Liver (tissue), 9 donors: ENCODE results near the gene MAMDC2. TPM values are rescaled to one million over a fixed set of nuclear protein-coding genes. Genes with fewer than 3 reads are reported as not detected.

Experiments
- DNase-seq: peaks from one replicate; pipeline ENCODE4 v3.0.0-alpha.2; 2017; ENCODE audit warnings: low spot score
- H3K27ac ChIP-seq, 2 donors: one replicate each; pipeline ENCODE4 v1.7.0; 2013; ENCODE audit warnings: inconsistent platforms in 2 of 2, low read length in 2 of 2, control low read depth in 1 of 2, low read depth in 1 of 2, mild to moderate bottlenecking in 1 of 2
- H3K27me3 ChIP-seq, 4 donors: one replicate each; pipeline versions ENCODE4 v1.6.1 to v1.7.0; 2013; ENCODE audit warnings: low read length in 3 of 4, inconsistent platforms in 1 of 4, mild to moderate bottlenecking in 1 of 4, moderate library complexity in 1 of 4; ENCODE audit not compliant: control insufficient read depth in 4 of 4, insufficient read depth in 4 of 4
- H3K36me3 ChIP-seq, 4 donors: one replicate each; pipeline versions ENCODE4 v1.6.1 to v1.7.0; 2013; ENCODE audit warnings: low read length in 3 of 4, mild to moderate bottlenecking in 3 of 4, low read depth in 1 of 4, moderate library complexity in 1 of 4; ENCODE audit not compliant: control insufficient read depth in 4 of 4, insufficient read depth in 3 of 4
- H3K4me1 ChIP-seq, 4 donors: one replicate each; pipeline versions ENCODE4 v1.6.1 to v1.7.0; 2013; ENCODE audit warnings: low read length in 3 of 4, mild to moderate bottlenecking in 3 of 4, moderate library complexity in 1 of 4; ENCODE audit not compliant: control insufficient read depth in 4 of 4, insufficient read depth in 4 of 4
- H3K4me3 ChIP-seq, 3 donors: one replicate each; pipeline versions ENCODE4 v1.6.1 to v1.7.0; 2013; ENCODE audit warnings: low read length in 3 of 3, control low read depth in 1 of 3, low read depth in 1 of 3, mild to moderate bottlenecking in 1 of 3
- H3K9ac ChIP-seq, 2 donors: one replicate each; pipeline ENCODE4 v1.7.0; 2013; ENCODE audit warnings: low read length in 2 of 2, mild to moderate bottlenecking in 2 of 2, moderate library complexity in 2 of 2, control low read depth in 1 of 2, low read depth in 1 of 2
- H3K9me3 ChIP-seq, 4 donors: one replicate each; pipeline versions ENCODE4 v1.6.1 to v1.7.0; 2013; ENCODE audit warnings: low read length in 3 of 4; ENCODE audit not compliant: control insufficient read depth in 4 of 4
- ATF3 ChIP-seq: IDR thresholded peaks from 2 replicates; pipeline ENCODE4 v1.6.1; 2016; ENCODE audit warnings: antibody characterized with exemption
- CTCF ChIP-seq: fragments of 150-350 bp; IDR thresholded peaks from 2 replicates; pipeline ENCODE4 v1.5.1; 2017; ENCODE audit warnings: improper control_type of control experiment, low read depth, low read length; ENCODE audit not compliant: missing input control
- EGR1 ChIP-seq, 2 donors: IDR thresholded peaks; 2 replicates each; pipeline ENCODE4 v1.6.1; 2016 to 2018; ENCODE audit warnings: antibody characterized with exemption in 2 of 2, low read depth in 2 of 2
- FOXA1 ChIP-seq: IDR thresholded peaks from 2 replicates; pipeline ENCODE4 v1.6.1; 2016; ENCODE audit warnings: antibody characterized with exemption
- FOXA2 ChIP-seq: IDR thresholded peaks from 2 replicates; pipeline ENCODE4 v1.6.1; 2016; ENCODE audit warnings: antibody characterized with exemption
- GABPA ChIP-seq, 2 donors: IDR thresholded peaks in 1 of 2; conservative IDR thresholded peaks in 1 of 2; 2 replicates each; pipeline ENCODE4 v1.6.1; 2016; ENCODE audit warnings: antibody characterized with exemption in 2 of 2, mild to moderate bottlenecking in 1 of 2, moderate library complexity in 1 of 2
- HNF4A ChIP-seq, 2 donors: conservative IDR thresholded peaks; 2 replicates each; pipeline ENCODE4 v1.6.1; 2016; ENCODE audit warnings: antibody characterized with exemption in 2 of 2, mild to moderate bottlenecking in 2 of 2
- HNF4G ChIP-seq: IDR thresholded peaks from 2 replicates; pipeline ENCODE4 v1.6.1; 2016; ENCODE audit warnings: antibody characterized with exemption
- JUND ChIP-seq, 2 donors: IDR thresholded peaks; 2 replicates each; pipeline ENCODE4 v1.6.1; 2016; ENCODE audit warnings: antibody characterized with exemption in 2 of 2
- MAX ChIP-seq: IDR thresholded peaks from 2 replicates; pipeline ENCODE4 v1.6.1; 2016; ENCODE audit warnings: antibody characterized with exemption
- NR2F2 ChIP-seq: IDR thresholded peaks from 2 replicates; pipeline ENCODE4 v1.6.1; 2016; ENCODE audit warnings: antibody characterized with exemption
- RAD21 ChIP-seq, 2 donors: IDR thresholded peaks; 2 replicates each; pipeline ENCODE4 v1.6.1; 2016; ENCODE audit warnings: antibody characterized with exemption in 2 of 2, mild to moderate bottlenecking in 2 of 2
- REST ChIP-seq: IDR thresholded peaks from 2 replicates; pipeline ENCODE4 v1.6.1; 2016; ENCODE audit warnings: antibody characterized with exemption, mild to moderate bottlenecking
- RXRA ChIP-seq, 2 donors: IDR thresholded peaks; 2 replicates each; pipeline ENCODE4 v1.6.1; 2017 to 2018; ENCODE audit warnings: antibody characterized with exemption in 2 of 2, mild to moderate bottlenecking in 1 of 2
- SP1 ChIP-seq: IDR thresholded peaks from 2 replicates; pipeline ENCODE4 v1.6.1; 2018; ENCODE audit warnings: antibody characterized with exemption, mild to moderate bottlenecking
- YY1 ChIP-seq: IDR thresholded peaks from 2 replicates; pipeline ENCODE4 v1.6.1; 2016; ENCODE audit warnings: antibody characterized with exemption, mild to moderate bottlenecking
- WGBS: extraction: QIAGEN DNeasy Blood & Tissue Kit; methylation state at CpG from one replicate; pipeline ENCODE4 v1.1.7; 2013; 5-methylcytosine and 5-hydroxymethylcytosine counted together
- polyA plus RNA-seq, 2 donors: library from polyadenylated mRNA; stranded (reverse) in 1 of 2; unstranded in 1 of 2; fragments of 200-250 nt in 1 of 2; fragments of >200 nt in 1 of 2; fragmentation: Nextera tagmentation in 1 of 2; extraction: Ambion mirVana in 1 of 2; gene quantifications; one replicate each; pipeline versions ENCODE4 v1.2.1 to v1.2.3, GENCODE V29; 2013 to 2015
- total RNA-seq, 2 donors: library from RNA; depleted of rRNA; stranded (reverse); fragments of >200 nt; gene quantifications; one replicate each; pipeline ENCODE4 v1.2.3, GENCODE V29; 2014
- donor health status: healthy.
- donor health status: healthy.
- donor health status: healthy.
- donor health status: healthy.
- donor health status: healthy.

The MAMDC2 gene
- total and polyA plus RNA-seq, 4 donors: 0.28 to 4.4 (median 1.0) TPM

GRCh38 chr9:70040376-70040903 lies 3.2 kb upstream of the MAMDC2 start:
- Histone ChIP-seq H3K9ac (no peak overlapping the region), H3K4me1 (peaks cover 3 to 13% (median 6%) of the 10 kb centered on the region in 4 donors), H3K27me3 (peaks cover 0 to 2% (median under 1%) of the 10 kb centered on the region in 4 donors), H3K27ac (no peak overlapping the region), H3K36me3 (no peaks in the 10 kb centered on the region), H3K4me3 (no peak overlapping the region), H3K9me3 (peaks cover 0 to 4% (median 1%) of the 10 kb centered on the region in 4 donors)
- WGBS: 66% methylated on average over 3 of the region's 3 CpGs
- DNase-seq: no peak
- no peak for TF ChIP-seq EGR1 (IDR thresholded peaks at IDR 0.05; ENCODE audit: low read depth in 2 of 2)
- no peak for TF ChIP-seq NR2F2
- no peak for TF ChIP-seq YY1
- TF ChIP-seq FOXA1: no peak
- TF ChIP-seq ATF3: no peak

- WGBS: 93% methylated on average over 15 of the region's 15 CpGs
- Histone ChIP-seq H3K27ac (no peak overlapping the region), H3K4me3 (no peak overlapping the region), H3K27me3 (peaks cover 0 to 11% (median under 1%) of the 10 kb centered on the region in 4 donors), H3K4me1 (peaks cover 3 to 13% (median 6%) of the 10 kb centered on the region in 4 donors), H3K9ac (no peak overlapping the region), H3K9me3 (peaks cover 0 to 4% (median 1%) of the 10 kb centered on the region in 4 donors), H3K36me3 (no peaks in the 10 kb centered on the region)
- DNase-seq: no peak
- TF ChIP-seq REST (no peak), GABPA (IDR thresholded peaks at IDR 0.05 in 1 of 2, conservative IDR thresholded peaks at IDR 0.05 in 1 of 2) (no peak), FOXA1 (no peak), RXRA (IDR thresholded peaks at IDR 0.05) (no peak), HNF4A (conservative IDR thresholded peaks at IDR 0.05) (no peak), MAX (no peak), CTCF (no peak), SP1 (no peak), NR2F2 (no peak), RAD21 (IDR thresholded peaks at IDR 0.05) (no peak), FOXA2 (no peak), JUND (IDR thresholded peaks at IDR 0.05) (no peak), YY1 (no peak), HNF4G (no peak), ATF3 (no peak), EGR1 (IDR thresholded peaks at IDR 0.05; ENCODE audit: low read depth in 2 of 2) (no peak)
Observed at GRCh38 chr9:70042461-70043215, 1.0 kb upstream of the MAMDC2 start.
